HepG2 (cell line): ENCODE results near the gene MAGI1. TPM values are rescaled to one million over a fixed set of nuclear protein-coding genes. Genes with fewer than 3 reads are reported as not detected.
A peak's percentile ranks its signal among the peaks of the same experiment; 100 is the strongest.

Experiments
- CHCHD3 ChIP-seq: sonication (generic); formaldehyde crosslinking; IDR thresholded peaks from 2 replicates; pipeline ENCODE4 v1.8.0; 2022; ENCODE audit warnings: mild to moderate bottlenecking, missing genetic modification reagents, moderate library complexity
- ELF1 ChIP-seq: sonication (generic); formaldehyde crosslinking; IDR thresholded peaks from 2 replicates; pipeline ENCODE4 v1.4.0; 2020; ENCODE audit warnings: missing genetic modification reagents
- GABPB1 ChIP-seq: IDR thresholded peaks from 2 replicates; pipeline ENCODE4 v1.6.1; 2016; ENCODE audit warnings: mild to moderate bottlenecking, missing genetic modification reagents, moderate library complexity, missing compliant biosample characterization
- GLMP ChIP-seq: sonication (generic); formaldehyde crosslinking; IDR thresholded peaks from 2 replicates; pipeline ENCODE4 v1.9.0; 2021; ENCODE audit warnings: missing genetic modification reagents, mild to moderate bottlenecking, borderline replicate concordance
- HIVEP1 ChIP-seq: sonication (generic); formaldehyde crosslinking; IDR thresholded peaks from 2 replicates; pipeline ENCODE4 v1.4.0; 2020; ENCODE audit warnings: mild to moderate bottlenecking, missing genetic modification reagents
- HOXA5 ChIP-seq: sonication (generic); formaldehyde crosslinking; IDR thresholded peaks from 2 replicates; pipeline ENCODE4 v1.4.0; 2020; ENCODE audit warnings: missing genetic modification reagents
- IRF2 ChIP-seq: IDR thresholded peaks from 2 replicates; pipeline ENCODE4 v1.6.1; 2018; ENCODE audit warnings: missing genetic modification reagents, missing compliant biosample characterization
- KLF11 ChIP-seq: IDR thresholded peaks from 2 replicates; pipeline ENCODE4 v1.6.1; 2016; ENCODE audit warnings: missing compliant biosample characterization
- MED1 ChIP-seq: sonication (generic); formaldehyde crosslinking; IDR thresholded peaks from 2 replicates; pipeline ENCODE4 v1.4.0; 2020; ENCODE audit warnings: missing genetic modification reagents
- NR2F2 ChIP-seq: IDR thresholded peaks from 2 replicates; pipeline ENCODE4 v1.6.1; 2012; ENCODE audit warnings: low read depth, inconsistent platforms, borderline replicate concordance
- PITX1 ChIP-seq: sonication (generic); formaldehyde crosslinking; IDR thresholded peaks from 2 replicates; pipeline ENCODE4 v1.5.1; 2020; ENCODE audit warnings: mild to moderate bottlenecking, missing genetic modification reagents
- RERE ChIP-seq: IDR thresholded peaks from 2 replicates; pipeline ENCODE4 v1.6.1; 2016; ENCODE audit warnings: low read depth, missing genetic modification reagents, missing compliant biosample characterization
- SIN3A ChIP-seq: IDR thresholded peaks from 2 replicates; pipeline ENCODE4 v1.6.1; 2011; ENCODE audit warnings: low read depth, mild to moderate bottlenecking, control low read depth, low read length, borderline replicate concordance
- SOX6 ChIP-seq, 2 experiments: fragments of 450-650 bp in 1 of 2; sonication (generic) in 1 of 2; formaldehyde crosslinking in 1 of 2; IDR thresholded peaks; 2 replicates each; pipeline versions ENCODE4 v1.4.0 to v1.6.1; 2017 to 2020; ENCODE audit warnings: antibody characterized with exemption in 1 of 2, mild to moderate bottlenecking in 1 of 2, missing genetic modification reagents in 1 of 2
- ZBTB37 ChIP-seq: sonication (generic); formaldehyde crosslinking; IDR thresholded peaks from 2 replicates; pipeline ENCODE4 v1.4.0; 2020; ENCODE audit warnings: mild to moderate bottlenecking, missing genetic modification reagents
- ZMAT3 ChIP-seq: sonication (generic); formaldehyde crosslinking; conservative IDR thresholded peaks from 2 replicates; pipeline ENCODE4 v1.7.0; 2021; ENCODE audit warnings: missing genetic modification reagents
- ZNF335 ChIP-seq: sonication (generic); formaldehyde crosslinking; IDR thresholded peaks from 2 replicates; pipeline ENCODE4 v1.4.0; 2020; ENCODE audit warnings: missing genetic modification reagents
- ZNF33B ChIP-seq: sonication (generic); formaldehyde crosslinking; IDR thresholded peaks from 2 replicates; pipeline ENCODE4 v1.5.1; 2020; ENCODE audit warnings: mild to moderate bottlenecking, missing genetic modification reagents
- ZNF414 ChIP-seq: sonication (generic); formaldehyde crosslinking; IDR thresholded peaks from 2 replicates; pipeline ENCODE4 v1.5.0; 2020; ENCODE audit warnings: missing genetic modification reagents
- ZNF605 ChIP-seq: sonication (generic); formaldehyde crosslinking; IDR thresholded peaks from 2 replicates; pipeline ENCODE4 v1.8.0; 2022; ENCODE audit warnings: mild to moderate bottlenecking, missing genetic modification reagents
- ZNF660 ChIP-seq: sonication (generic); formaldehyde crosslinking; IDR thresholded peaks from 2 replicates; pipeline ENCODE4 v1.5.1; 2020; ENCODE audit warnings: mild to moderate bottlenecking, low read depth, missing genetic modification reagents, borderline replicate concordance
- ZNF781 ChIP-seq: sonication (generic); formaldehyde crosslinking; IDR thresholded peaks from 2 replicates; pipeline ENCODE4 v1.5.1; 2020; ENCODE audit warnings: borderline replicate concordance, mild to moderate bottlenecking, missing genetic modification reagents; ENCODE audit errors: not compliant biosample characterization
- polyA plus RNA-seq, 8 experiments: library from polyadenylated mRNA; depleted of rRNA in 3 of 8; stranded (reverse) in 7 of 8; unstranded in 1 of 8; fragments of >200 nt; fragmentation: Illumina TruSeq in 4 of 8; extraction: Trizol in 4 of 8; gene quantifications; 2 replicates each; pipeline versions ENCODE4 v1.2.1 to v1.2.3, GENCODE V29; 2011 to 2016; ENCODE audit warnings: low read depth in 4 of 8, missing spikeins in 1 of 8, mixed read lengths in 1 of 8; ENCODE audit not compliant: insufficient read depth in 1 of 8
- total RNA-seq, 5 experiments: library from RNA; depleted of rRNA; stranded (reverse); fragments of >200 nt; fragmentation: Illumina TruSeq; extraction: Trizol; gene quantifications; 2 replicates each; pipeline ENCODE4 v1.2.3, GENCODE V29; 2016; ENCODE audit warnings: low read depth in 1 of 5

MAGI1 gene
- total and polyA plus RNA-seq, 2 of the 13 experiments (the other 11 are each of a cell fraction or from before 2014, with no cell fraction given): 22.2 to 26.0 TPM

GRCh38 chr3:66073464-66074141 lies 34.9 kb upstream of the MAGI1 start (continued):
- TF ChIP-seq SOX6 (IDR thresholded peaks at IDR 0.05) (no peak), SOX6 (CRISPR knock-in tag; IDR thresholded peaks at IDR 0.05) (peak; percentile 65), HOXA5 (no peak), SIN3A (no peak), ZNF660 (CRISPR knock-in tag) (no peak), PITX1 (CRISPR knock-in tag) (peak; percentile 77; the same call in 1 of the 2 replicates), IRF2 (0 out of 2 replicates have a peak, but pooled peaks have one; percentile 45), ZNF335 (CRISPR knock-in tag) (no peak), GABPB1 (CRISPR knock-in tag) (no peak), ELF1 (CRISPR knock-in tag) (no peak), HIVEP1 (CRISPR knock-in tag) (no peak), ZNF605 (CRISPR knock-in tag) (no peak), KLF11 (CRISPR knock-in tag) (no peak), ZNF33B (no peak), MED1 (peak; percentile 37; the same call in 1 of the 2 replicates), ZMAT3 (CRISPR knock-in tag) (no peak), ZNF781 (CRISPR knock-in tag) (no peak), GLMP (no peak), NR2F2 (no peak), ZNF414 (CRISPR knock-in tag) (no peak), ZBTB37 (CRISPR knock-in tag) (no peak), RERE (CRISPR knock-in tag) (no peak), CHCHD3 (no peak)
